GM20000 (cell line): Measurements from ENCODE around the gene TPRG1.

Source experiments
- DNase-seq: peaks from one replicate; pipeline ENCODE4 v3.0.0; 2012; ENCODE audit warnings: low spot score
- TF ChIP-seq, protein P1 (sequence below): IDR thresholded peaks from 2 replicates; pipeline ENCODE4 v1.5.1; 2012; ENCODE audit warnings: mild to moderate bottlenecking, control low read depth; ENCODE audit errors: extremely low read depth, missing control alignments

Gene TPRG1

DNA sequence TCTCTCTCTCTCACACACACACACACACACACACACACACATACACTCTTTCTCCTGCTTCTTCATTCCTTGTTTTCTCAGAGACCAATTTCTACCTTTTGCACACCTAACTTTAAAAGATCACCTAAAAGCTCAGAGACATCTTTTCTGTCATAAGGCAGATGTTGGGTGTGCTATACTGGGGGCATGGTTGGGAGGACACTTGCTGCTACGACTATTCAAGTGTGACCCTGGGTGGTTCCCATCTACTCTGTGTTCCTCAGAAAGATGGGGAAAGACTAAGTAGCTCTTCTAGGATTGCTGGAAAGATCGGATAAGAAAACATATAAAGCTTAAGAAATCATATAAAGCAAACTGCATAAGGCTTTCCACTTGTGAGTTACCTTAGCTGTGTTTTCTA lies 33.2 kb downstream of the TPRG1 start:
- no peak for DNase-seq
- TF ChIP-seq, protein P1, sequence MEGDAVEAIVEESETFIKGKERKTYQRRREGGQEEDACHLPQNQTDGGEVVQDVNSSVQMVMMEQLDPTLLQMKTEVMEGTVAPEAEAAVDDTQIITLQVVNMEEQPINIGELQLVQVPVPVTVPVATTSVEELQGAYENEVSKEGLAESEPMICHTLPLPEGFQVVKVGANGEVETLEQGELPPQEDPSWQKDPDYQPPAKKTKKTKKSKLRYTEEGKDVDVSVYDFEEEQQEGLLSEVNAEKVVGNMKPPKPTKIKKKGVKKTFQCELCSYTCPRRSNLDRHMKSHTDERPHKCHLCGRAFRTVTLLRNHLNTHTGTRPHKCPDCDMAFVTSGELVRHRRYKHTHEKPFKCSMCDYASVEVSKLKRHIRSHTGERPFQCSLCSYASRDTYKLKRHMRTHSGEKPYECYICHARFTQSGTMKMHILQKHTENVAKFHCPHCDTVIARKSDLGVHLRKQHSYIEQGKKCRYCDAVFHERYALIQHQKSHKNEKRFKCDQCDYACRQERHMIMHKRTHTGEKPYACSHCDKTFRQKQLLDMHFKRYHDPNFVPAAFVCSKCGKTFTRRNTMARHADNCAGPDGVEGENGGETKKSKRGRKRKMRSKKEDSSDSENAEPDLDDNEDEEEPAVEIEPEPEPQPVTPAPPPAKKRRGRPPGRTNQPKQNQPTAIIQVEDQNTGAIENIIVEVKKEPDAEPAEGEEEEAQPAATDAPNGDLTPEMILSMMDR, result no peak

DNA sequence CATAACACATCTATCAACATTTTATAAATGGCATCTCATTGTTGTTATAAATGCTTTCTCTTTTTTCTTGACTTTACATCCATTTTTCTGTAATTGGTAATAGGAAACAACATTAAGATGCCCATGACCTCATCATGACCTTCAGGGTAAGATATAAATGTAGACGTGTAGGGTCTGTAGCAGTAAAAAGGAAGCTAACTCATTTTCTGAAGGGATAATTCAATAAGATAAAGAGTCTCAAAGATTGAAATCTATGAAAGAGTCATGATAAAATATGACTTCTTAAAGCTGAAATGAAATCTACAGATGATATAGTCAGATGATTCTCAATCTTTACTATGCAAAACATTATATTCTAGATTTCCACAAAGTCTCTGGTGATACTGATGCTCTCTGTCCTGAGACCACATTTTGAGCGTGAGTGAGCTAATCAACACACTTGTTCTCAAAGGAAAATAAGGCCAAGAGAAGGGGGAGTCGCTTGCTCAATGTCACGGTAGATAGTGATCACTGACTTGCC lies 38.5 kb downstream of the TPRG1 start:
- DNase-seq, result no peak
- TF ChIP-seq, protein P1, result no peak

DNA sequence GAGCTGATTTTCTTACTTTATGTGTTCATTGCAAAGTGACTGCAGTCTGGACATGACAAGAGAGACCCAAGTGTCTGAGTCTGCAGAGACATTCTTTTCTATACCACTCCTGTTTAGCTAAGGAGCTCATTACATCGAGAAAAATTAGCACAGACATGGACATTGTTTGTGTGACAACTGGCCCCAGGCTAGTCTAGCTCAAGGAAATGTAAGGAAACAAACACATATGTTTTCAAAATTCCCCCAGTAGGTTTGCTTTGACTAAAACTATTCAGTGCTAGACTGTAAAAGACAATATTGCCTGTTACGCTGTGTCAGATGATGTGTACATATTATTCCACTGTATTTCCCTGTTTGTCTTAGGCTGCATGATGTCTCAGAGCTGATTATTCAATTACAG lies 40.9 kb downstream of the TPRG1 start:
- TF ChIP-seq, protein P1, result no peak
- DNase-seq, result no peak

DNA sequence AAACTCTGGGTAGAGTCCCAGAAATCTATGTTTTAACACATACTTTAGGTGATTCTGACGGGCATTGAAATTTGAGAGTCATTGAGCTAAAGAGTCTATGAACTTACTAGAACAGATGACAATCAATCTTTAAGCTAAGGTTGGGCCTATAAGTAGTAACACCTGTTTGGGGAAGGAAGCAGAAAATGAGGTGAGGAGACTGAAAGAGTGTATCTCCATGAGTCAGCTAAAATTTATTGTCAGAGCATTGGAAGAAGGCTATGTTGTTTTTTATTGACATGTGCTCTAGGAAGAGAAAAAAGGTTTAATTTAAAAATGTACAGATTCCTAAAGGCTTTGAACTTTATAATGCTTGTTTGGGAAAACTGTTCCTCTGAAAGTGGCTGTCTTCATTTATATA lies 42.9 kb downstream of the TPRG1 start:
- DNase-seq, result no peak
- TF ChIP-seq, protein P1, result no peak

DNA sequence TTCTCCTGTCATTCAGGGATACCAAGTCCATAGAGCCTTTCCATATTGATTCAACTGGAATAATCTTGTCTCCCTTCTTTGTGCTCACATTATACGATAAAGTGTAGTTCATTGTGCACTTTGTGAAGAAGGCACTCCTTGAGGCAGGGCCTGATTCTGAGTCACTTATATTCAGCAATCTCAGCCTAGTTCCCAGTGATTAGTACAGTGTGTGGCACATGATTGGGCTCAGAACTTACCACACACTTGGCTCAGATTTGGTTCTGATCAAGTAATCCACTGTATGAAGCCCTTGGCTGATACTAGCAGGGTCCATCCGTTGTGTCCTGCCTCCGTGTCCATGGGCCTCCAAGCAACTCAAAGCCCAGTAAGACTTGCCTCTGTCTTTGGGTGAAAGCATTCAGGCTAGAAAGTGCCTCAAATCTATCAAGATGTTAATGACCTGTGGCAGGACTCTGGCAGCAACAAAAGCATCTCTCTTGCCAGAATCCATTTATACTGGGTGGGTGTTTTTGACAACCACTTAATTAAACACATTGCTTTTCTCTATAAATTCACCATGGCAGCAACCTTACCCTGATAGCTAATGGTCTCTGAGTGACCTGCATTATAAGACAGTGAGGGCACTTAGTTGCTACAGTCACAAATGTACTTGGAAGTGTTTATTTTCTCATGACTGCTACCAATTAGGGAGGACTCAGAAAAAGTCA lies 51.3 kb downstream of the TPRG1 start:
- DNase-seq, result no peak
- TF ChIP-seq, protein P1, result no peak

DNA sequence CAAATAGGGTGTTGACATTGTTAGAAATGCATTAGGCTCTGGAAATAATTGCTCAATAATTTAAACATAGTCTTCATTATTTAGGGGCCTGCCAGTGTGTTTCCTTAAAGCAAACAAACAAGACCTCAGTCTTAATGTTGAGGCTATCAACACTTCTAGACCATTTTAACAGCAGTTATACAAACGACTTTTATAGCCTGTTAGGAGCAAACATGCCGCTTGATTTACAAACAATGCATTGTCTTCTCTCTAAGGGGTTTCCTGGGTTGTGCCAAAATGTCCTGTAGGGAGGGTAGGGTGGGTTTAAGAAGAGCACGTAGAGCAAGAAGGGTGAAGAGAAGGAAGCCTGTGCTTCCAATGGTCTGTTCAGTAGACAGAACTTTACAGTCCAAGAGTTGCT lies 53.7 kb downstream of the TPRG1 start:
- no peak for DNase-seq
- TF ChIP-seq, protein P1, result no peak

DNA sequence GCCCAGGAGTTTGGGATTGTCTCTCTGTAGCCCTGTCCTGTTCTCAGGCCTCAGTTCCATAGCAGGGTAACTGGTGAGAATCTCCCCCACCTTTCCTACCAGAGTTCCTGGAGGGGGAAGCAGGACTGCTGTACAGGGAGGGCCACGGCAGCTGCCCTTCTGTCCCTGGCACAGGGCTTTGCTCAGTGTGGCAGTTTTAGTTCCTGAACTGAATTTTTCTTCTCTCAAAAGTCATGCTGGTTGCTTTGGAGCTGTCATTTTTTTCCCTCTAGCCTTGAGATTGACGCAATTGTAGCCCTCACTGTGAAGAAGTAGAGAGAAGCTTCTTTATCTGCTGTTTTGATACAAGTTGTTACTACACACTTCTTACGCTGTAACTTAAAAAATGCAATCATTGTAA lies 55.5 kb downstream of the TPRG1 start:
- DNase-seq, result no peak

More for the DNA sequence above, 55.5 kb downstream of the TPRG1 start:
- TF ChIP-seq, protein P1, result no peak
